ENCODE data around the gene MAPKAP1. TPM values are rescaled to one million over a fixed set of nuclear protein-coding genes. Genes with fewer than 3 reads are reported as not detected.
"Not testable (repeated sequence)": the region's sequence is repeated elsewhere in the genome, so short reads cannot be mapped to it uniquely, and the experiment has no call there.

The MAPKAP1 gene
- total and polyA plus RNA-seq, 2 donors = 61.4 to 97.6 TPM

DNA sequence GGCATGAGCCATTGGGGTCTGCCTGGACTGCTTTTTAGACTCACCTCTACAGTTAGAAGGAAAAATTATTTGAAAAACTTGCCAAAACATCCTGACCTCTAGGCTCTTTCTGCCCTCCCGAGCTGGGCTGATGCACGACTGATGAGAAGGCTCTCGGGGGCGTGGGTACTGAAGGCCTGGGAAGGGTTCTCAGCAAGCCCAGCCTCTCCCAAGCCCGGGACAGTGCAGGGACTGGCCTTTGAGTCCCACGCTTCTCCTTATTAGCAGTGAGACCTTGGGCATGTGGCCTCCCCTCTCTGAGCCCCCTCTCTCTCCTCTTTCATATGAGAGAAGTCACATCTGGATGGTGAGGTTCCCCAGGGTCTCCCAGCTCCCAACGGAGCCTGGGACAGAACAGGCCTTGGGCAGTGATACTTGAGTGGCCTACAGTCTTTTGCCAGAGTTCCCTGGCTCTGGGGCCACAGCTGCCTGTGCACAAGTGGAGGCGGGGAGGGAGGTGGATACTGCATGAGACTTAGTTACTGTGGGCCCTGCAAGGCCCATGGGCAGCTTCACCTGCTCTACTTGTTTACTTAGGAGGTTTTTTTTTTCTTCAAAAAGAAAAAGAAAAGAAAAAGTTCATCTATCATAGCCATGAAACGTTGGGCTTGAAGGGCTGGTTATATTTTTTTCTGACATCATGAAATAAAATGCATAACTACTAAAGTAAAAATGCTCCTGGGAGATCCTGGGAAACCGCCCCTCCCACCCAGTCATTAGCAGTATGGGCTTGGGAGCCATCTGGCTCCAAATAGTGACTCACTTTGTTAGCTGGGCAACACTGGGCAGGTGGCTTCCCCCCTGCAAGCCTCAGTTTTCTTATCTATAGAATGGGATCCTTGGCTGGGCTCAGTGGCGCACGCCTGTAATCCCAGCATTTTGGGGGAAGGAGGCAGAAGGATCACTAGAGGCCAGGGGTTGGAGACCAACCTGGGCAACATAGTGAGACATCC, 306.0 kb downstream of the MAPKAP1 start:
- Histone ChIP-seq H3K4me3 (ENCODE audit: low read depth, low read length) (no peak overlapping the region), H3K4me1 (ENCODE audit: insufficient read depth) (no peaks in the 10 kb centered on the region), H3K27ac (ENCODE audit: low read depth) (no peak overlapping the region), H3K36me3 (ENCODE audit: insufficient read depth) (no peaks in the 10 kb centered on the region)
- 85% methylated on average over 12 of the region's 12 CpGs for WGBS
- no peak for DNase-seq (ENCODE audit: extremely low spot score)

- H3K27ac ChIP-seq (ENCODE audit: low read depth); H3K4me1 ChIP-seq (ENCODE audit: insufficient read depth); H3K36me3 ChIP-seq (ENCODE audit: insufficient read depth); H3K4me3 ChIP-seq (ENCODE audit: low read depth, low read length); DNase-seq (ENCODE audit: extremely low spot score): not testable (repeated sequence)
- WGBS = 94% methylated on average over 8 of the region's 8 CpGs
Observed at GRCh38 chr9:125400232-125400631, 306.8 kb downstream of the MAPKAP1 start.

DNA sequence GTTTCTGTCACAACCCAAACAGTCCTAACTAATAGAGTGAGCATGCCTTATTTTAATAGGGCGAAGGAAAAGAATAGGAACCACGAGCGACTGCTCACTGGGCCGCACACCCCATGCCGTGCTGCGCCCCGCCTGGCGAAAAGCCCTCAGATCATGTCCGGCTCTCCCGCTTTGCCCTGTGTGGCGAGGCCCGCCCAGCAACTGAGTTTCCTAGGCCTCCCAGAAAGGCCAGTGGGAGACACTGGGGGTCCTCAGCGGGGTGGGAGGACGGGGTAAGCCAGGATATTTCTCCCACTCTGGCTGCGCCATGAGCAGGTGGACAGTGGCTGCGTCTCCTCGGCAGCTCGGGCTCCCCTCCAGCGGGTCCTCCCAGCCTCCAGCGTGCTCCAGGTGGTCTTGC, 307.3 kb downstream of the MAPKAP1 start:
- no peaks in the 10 kb centered on the region for H3K36me3 ChIP-seq (ENCODE audit: insufficient read depth)
- no peak overlapping the region for H3K27ac ChIP-seq (ENCODE audit: low read depth)
- no peaks in the 10 kb centered on the region for H3K4me1 ChIP-seq (ENCODE audit: insufficient read depth)
- no peak for DNase-seq (ENCODE audit: extremely low spot score)
- 91% methylated on average over 20 of the region's 20 CpGs for WGBS
- no peak overlapping the region for H3K4me3 ChIP-seq (ENCODE audit: low read depth, low read length)

GRCh38 chr9:125399165-125399564, 307.8 kb downstream of the MAPKAP1 start:
- H3K27ac ChIP-seq (ENCODE audit: low read depth) = no peak overlapping the region
- WGBS = 95% methylated on average over 12 of the region's 12 CpGs
- H3K4me1 ChIP-seq (ENCODE audit: insufficient read depth) = no peaks in the 10 kb centered on the region
- no peak for DNase-seq (ENCODE audit: extremely low spot score)
- no peaks in the 10 kb centered on the region for H3K36me3 ChIP-seq (ENCODE audit: insufficient read depth)
- no peak overlapping the region for H3K4me3 ChIP-seq (ENCODE audit: low read depth, low read length)

DNA sequence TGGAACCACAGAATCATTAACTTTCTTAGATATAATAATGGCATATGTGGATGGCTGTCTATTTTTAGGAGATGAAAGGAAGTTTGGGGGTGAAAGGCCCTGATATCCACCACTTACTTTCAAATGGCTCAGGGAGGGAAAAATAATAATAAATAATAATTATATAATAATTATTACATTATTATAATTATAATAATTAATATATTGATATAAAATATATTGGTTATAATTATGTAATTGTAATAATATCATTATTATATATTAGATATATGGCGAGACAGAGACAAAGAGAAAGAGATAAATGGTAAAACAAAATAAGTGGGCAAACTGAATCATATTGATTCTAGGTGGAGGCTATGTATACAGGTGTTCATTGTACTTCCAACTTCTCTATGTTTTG, 308.8 kb downstream of the MAPKAP1 start:
- Histone ChIP-seq H3K4me3 (ENCODE audit: low read depth, low read length) (no peak overlapping the region), H3K4me1 (ENCODE audit: insufficient read depth) (no peaks in the 10 kb centered on the region), H3K36me3 (ENCODE audit: insufficient read depth) (no peaks in the 10 kb centered on the region), H3K27ac (ENCODE audit: low read depth) (no peak overlapping the region)
- no peak for DNase-seq (ENCODE audit: extremely low spot score)
- WGBS = 100% methylated on average over 1 of the region's 1 CpG

DNA sequence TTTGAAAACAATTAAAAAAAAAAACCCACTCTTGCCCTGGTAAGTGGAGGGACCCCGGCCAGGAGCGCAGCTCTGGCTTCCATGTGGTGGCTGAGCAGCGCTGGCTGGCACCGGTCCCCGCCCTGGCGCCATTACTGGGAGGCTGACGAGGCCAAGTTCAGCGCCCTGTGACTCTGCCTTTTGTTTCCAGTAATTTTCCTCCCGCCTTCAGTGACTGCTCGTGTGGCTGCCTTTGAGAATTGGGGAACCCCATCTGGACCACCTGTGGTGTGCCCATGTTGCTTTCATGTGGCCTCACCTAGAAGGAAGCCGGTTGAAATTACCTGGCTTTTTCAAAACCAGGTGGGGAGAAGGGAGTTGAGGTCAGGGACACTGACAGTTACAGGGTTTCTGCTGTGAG, 309.3 kb downstream of the MAPKAP1 start:
- WGBS = 82% methylated on average over 11 of the region's 11 CpGs
- Histone ChIP-seq H3K27ac (ENCODE audit: low read depth) (no peak overlapping the region), H3K4me3 (ENCODE audit: low read depth, low read length) (no peak overlapping the region), H3K36me3 (ENCODE audit: insufficient read depth) (no peaks in the 10 kb centered on the region), H3K4me1 (ENCODE audit: insufficient read depth) (no peaks in the 10 kb centered on the region)
- no peak for DNase-seq (ENCODE audit: extremely low spot score)

- H3K36me3 ChIP-seq (ENCODE audit: insufficient read depth) = no peaks in the 10 kb centered on the region
- 98% methylated on average over 6 of the region's 6 CpGs for WGBS
- H3K27ac ChIP-seq (ENCODE audit: low read depth) = no peak overlapping the region
- no peak overlapping the region for H3K4me3 ChIP-seq (ENCODE audit: low read depth, low read length)
- no peak for DNase-seq (ENCODE audit: extremely low spot score)
- no peaks in the 10 kb centered on the region for H3K4me1 ChIP-seq (ENCODE audit: insufficient read depth)
Observed at GRCh38 chr9:125396799-125397198, 310.2 kb downstream of the MAPKAP1 start.

DNA sequence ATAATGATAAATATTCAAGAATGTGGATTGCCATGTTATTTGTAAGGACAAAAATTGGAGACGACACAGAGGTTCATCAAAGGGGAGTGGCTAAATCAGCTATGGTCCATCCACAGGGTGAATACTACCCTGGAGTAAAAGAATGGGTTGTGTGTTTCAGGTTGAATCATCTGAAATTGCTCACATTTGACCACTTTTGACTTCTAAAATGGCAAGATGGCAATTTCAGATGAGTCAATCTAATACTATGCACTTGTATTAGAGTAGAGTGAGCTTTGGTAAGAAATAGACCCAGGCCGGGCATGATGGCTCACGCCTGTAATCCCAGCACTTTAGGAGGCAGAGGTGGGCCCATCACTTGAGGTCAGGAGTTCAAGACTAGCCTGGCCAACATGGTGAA, 313.6 kb downstream of the MAPKAP1 start:
- WGBS = 90% methylated on average over 3 of the region's 3 CpGs
- H3K27ac ChIP-seq (ENCODE audit: low read depth) = no peak overlapping the region
- no peak for DNase-seq (ENCODE audit: extremely low spot score)
- H3K4me3 ChIP-seq (ENCODE audit: low read depth, low read length) = no peak overlapping the region
- H3K4me1 ChIP-seq (ENCODE audit: insufficient read depth) = no peaks in the 10 kb centered on the region
- no peaks in the 10 kb centered on the region for H3K36me3 ChIP-seq (ENCODE audit: insufficient read depth)

- DNase-seq (ENCODE audit: extremely low spot score) = no peak
- Histone ChIP-seq H3K27ac (ENCODE audit: low read depth) (no peak overlapping the region), H3K4me3 (ENCODE audit: low read depth, low read length) (no peak overlapping the region), H3K36me3 (ENCODE audit: insufficient read depth) (no peaks in the 10 kb centered on the region), H3K4me1 (ENCODE audit: insufficient read depth) (no peaks in the 10 kb centered on the region)
- WGBS = 94% methylated on average over 6 of the region's 6 CpGs
Observed at GRCh38 chr9:125391704-125392103, 315.3 kb downstream of the MAPKAP1 start.

- 58% methylated on average over 6 of the region's 6 CpGs for WGBS
- no peaks in the 10 kb centered on the region for H3K36me3 ChIP-seq (ENCODE audit: insufficient read depth)
- no peak overlapping the region for H3K4me3 ChIP-seq (ENCODE audit: low read depth, low read length)
- DNase-seq (ENCODE audit: extremely low spot score) = no peak
- no peaks in the 10 kb centered on the region for H3K4me1 ChIP-seq (ENCODE audit: insufficient read depth)
- no peak overlapping the region for H3K27ac ChIP-seq (ENCODE audit: low read depth)
Observed at GRCh38 chr9:125388978-125389377, 318.0 kb downstream of the MAPKAP1 start.

DNA sequence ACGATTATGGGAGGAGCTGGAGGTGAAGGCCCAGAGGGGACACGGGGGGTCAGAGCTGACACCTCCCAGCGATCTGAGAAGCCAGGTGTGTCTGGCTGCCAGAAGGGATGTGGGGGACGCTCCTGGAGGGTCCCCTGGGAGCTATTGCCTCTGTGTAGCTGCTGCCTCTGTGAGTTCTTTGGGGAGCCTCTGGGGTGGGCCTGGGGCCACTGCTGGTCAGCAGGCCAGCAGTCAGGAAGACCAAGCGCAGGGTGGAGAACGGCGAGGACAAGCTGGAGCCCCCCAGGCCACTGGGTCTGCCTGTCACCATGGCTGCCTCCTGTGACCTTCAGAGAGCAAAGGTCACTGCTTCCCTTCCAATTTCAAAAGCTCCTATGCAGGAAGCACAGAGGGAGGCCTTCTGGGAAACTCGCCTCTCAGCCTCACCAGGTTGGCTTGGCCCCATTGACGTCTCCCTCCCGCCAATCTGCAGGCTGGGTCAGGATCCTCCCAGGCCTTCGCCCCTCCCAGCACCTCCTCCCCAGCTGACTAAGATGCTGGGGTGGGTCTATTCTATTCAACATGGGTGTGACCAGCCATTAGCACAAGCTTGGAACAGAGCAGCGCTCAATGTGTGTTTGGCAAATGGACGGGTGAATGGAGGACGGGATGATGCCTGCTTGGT, 319.0 kb downstream of the MAPKAP1 start:
- Histone ChIP-seq H3K4me1 (ENCODE audit: insufficient read depth) (no peaks in the 10 kb centered on the region), H3K27ac (ENCODE audit: low read depth) (no peak overlapping the region), H3K36me3 (ENCODE audit: insufficient read depth) (no peaks in the 10 kb centered on the region), H3K4me3 (ENCODE audit: low read depth, low read length) (no peak overlapping the region)
- DNase-seq (ENCODE audit: extremely low spot score) = no peak
- 84% methylated on average over 14 of the region's 14 CpGs for WGBS
